ENCODE results near the gene ST3GAL4.

Gene ST3GAL4

GRCh38 chr11:126432525-126432924 lies 77.0 kb downstream of the ST3GAL4 start:
- no peak for TF ChIP-seq SIN3A (IDR thresholded peaks at IDR 0.05; ENCODE audit: borderline replicate concordance, insufficient read depth, low read length)
- TF ChIP-seq FOXP2 (optimal IDR thresholded peaks at IDR 0.05; ENCODE audit: borderline replicate concordance, extremely low read depth, extremely low read length, insufficient read depth): no peak
- TF ChIP-seq POLR2AphosphoS5 (IDR thresholded peaks at IDR 0.05; ENCODE audit: low read depth, low read length): no peak
- no peak for TF ChIP-seq REST (IDR thresholded peaks at IDR 0.05; ENCODE audit: insufficient read depth in 1 of 2, low read depth in 2 of 2, low read length in 2 of 2)
- no peak for TF ChIP-seq TAF1 (IDR thresholded peaks at IDR 0.05; ENCODE audit: borderline replicate concordance, insufficient read depth, low read length)

DNA sequence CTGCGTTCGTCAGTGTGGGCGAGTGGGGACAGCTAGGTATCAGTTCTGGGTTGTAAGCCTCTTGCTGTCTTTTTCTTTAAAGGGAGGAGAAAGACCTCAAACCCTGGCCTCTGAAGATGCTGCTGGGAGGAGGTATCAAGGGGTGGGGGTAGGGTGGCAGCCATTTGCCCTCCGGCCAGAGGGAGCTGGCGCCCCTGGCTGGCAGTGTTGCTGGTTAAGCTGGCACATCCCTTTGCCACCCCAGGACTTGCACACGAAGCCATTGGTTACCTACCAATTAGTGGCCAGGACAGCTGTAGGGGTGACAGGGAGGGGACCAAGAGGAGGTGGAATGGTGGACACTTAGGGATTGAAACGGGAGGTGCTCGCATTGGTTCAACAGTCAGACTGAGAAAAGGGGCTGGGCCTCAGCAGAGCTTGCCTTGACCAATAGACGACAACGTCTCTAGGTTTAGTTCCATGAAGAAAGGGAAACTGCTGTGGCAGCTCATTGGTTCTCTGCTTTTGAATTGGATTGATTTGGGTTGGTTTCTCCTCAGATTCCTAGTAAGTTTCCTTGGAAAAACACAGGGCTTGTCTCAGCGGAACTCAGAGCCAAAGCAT lies 77.9 kb downstream of the ST3GAL4 start:
- TF ChIP-seq REST (IDR thresholded peaks at IDR 0.05; ENCODE audit: insufficient read depth in 1 of 2, low read depth in 2 of 2, low read length in 2 of 2) (no peak), POLR2AphosphoS5 (IDR thresholded peaks at IDR 0.05; ENCODE audit: low read depth, low read length) (no peak), SIN3A (IDR thresholded peaks at IDR 0.05; ENCODE audit: borderline replicate concordance, insufficient read depth, low read length) (no peak), TAF1 (IDR thresholded peaks at IDR 0.05; ENCODE audit: borderline replicate concordance, insufficient read depth, low read length) (no peak), FOXP2 (optimal IDR thresholded peaks at IDR 0.05; ENCODE audit: borderline replicate concordance, extremely low read depth, extremely low read length, insufficient read depth) (no peak)

- TF ChIP-seq REST (IDR thresholded peaks at IDR 0.05; ENCODE audit: insufficient read depth in 1 of 2, low read depth in 2 of 2, low read length in 2 of 2) (no peak), TAF1 (IDR thresholded peaks at IDR 0.05; ENCODE audit: borderline replicate concordance, insufficient read depth, low read length) (no peak), POLR2AphosphoS5 (IDR thresholded peaks at IDR 0.05; ENCODE audit: low read depth, low read length) (no peak), FOXP2 (optimal IDR thresholded peaks at IDR 0.05; ENCODE audit: borderline replicate concordance, extremely low read depth, extremely low read length, insufficient read depth) (no peak), SIN3A (IDR thresholded peaks at IDR 0.05; ENCODE audit: borderline replicate concordance, insufficient read depth, low read length) (no peak)
These were observed 78.8 kb downstream of the ST3GAL4 start for GRCh38 chr11:126433989-126434949.

DNA sequence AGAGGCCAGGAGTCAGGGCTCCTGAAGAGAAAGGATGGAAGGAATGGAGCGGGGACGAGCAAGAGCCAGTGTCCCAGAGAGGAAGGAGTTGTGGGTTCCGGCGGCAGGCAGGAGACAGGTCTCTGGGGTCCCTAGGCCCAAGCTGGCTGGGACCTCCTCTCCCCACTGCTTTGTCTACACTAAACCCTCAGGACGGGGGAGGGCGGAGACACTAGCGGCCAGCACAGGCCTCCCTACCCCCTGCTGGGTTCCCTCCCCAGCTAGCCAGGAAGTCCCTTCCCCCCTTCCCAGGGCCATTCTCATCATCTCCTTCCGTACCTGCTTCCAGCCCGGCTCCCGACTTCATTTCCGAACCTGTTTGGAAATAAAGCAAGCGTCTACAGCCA lies 79.5 kb downstream of the ST3GAL4 start:
- TF ChIP-seq FOXP2 (optimal IDR thresholded peaks at IDR 0.05; ENCODE audit: borderline replicate concordance, extremely low read depth, extremely low read length, insufficient read depth) (no peak), POLR2AphosphoS5 (IDR thresholded peaks at IDR 0.05; ENCODE audit: low read depth, low read length) (no peak), TAF1 (IDR thresholded peaks at IDR 0.05; ENCODE audit: borderline replicate concordance, insufficient read depth, low read length) (no peak), SIN3A (IDR thresholded peaks at IDR 0.05; ENCODE audit: borderline replicate concordance, insufficient read depth, low read length) (no peak), REST (IDR thresholded peaks at IDR 0.05; ENCODE audit: insufficient read depth in 1 of 2, low read depth in 2 of 2, low read length in 2 of 2) (no peak)

Measured in PFSK-1 (cell line).